ENCODE results near the gene MKLN1.

- TF ChIP-seq POLR2A (IDR thresholded peaks at IDR 0.05), result no peak
- no peak for TF ChIP-seq CTCF (IDR thresholded peaks at IDR 0.05)
Measured at GRCh38 chr7:131369354-131369753, 41.7 kb downstream of the MKLN1 start.

All from esophagus squamous epithelium (tissue), 4 donors.